PFSK-1 (cell line): ENCODE results near the gene SPARC.

Experiments
- FOXP2 ChIP-seq: optimal IDR thresholded peaks from 2 replicates; pipeline ENCODE3; 2011; ENCODE audit warnings: borderline replicate concordance, control low read depth, inconsistent platforms; ENCODE audit not compliant: insufficient read depth; ENCODE audit errors: extremely low read length, extremely low read depth
- POLR2AphosphoS5 ChIP-seq: IDR thresholded peaks from 2 replicates; pipeline ENCODE4 v1.6.1; 2012; ENCODE audit warnings: low read depth, mild to moderate bottlenecking, control low read depth, low read length, moderate library complexity
- REST ChIP-seq, 2 experiments: IDR thresholded peaks; 2 replicates each; pipeline versions ENCODE4 v1.6.1 to v1.8.0; 2011 to 2012; ENCODE audit warnings: low read depth in 2 of 2, low read length in 2 of 2, control low read depth in 1 of 2, inconsistent platforms in 1 of 2, mild to moderate bottlenecking in 1 of 2, moderate library complexity in 1 of 2; ENCODE audit not compliant: insufficient read depth in 1 of 2
- SIN3A ChIP-seq: IDR thresholded peaks from 2 replicates; pipeline ENCODE4 v1.6.1; 2012; ENCODE audit warnings: mild to moderate bottlenecking, low read length, moderate library complexity, borderline replicate concordance; ENCODE audit not compliant: insufficient read depth
- TAF1 ChIP-seq: IDR thresholded peaks from 2 replicates; pipeline ENCODE4 v1.6.1; 2012; ENCODE audit warnings: low read length, control low read depth, borderline replicate concordance; ENCODE audit not compliant: insufficient read depth

The SPARC gene

DNA sequence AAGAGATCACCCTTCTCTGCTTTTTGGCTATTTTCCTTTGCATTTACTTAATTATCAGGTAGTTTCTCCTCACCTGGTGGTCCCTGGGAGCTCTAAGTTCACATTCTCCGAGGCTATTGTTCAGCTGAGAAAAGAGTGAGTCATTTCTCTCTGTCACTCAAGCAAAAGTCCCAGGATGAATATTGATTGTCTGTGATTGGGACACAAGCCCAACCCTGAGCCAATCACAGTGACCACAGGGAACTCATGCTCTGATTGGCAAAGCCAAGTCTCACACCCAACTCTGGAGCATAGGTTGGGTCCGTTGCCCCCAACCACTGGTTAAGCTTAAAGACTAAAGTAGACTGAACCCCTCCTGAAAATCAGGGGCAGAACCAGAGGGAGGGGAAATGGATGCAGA lies 67.8 kb downstream of the SPARC start:
- TF ChIP-seq REST (IDR thresholded peaks at IDR 0.05; ENCODE audit: insufficient read depth in 1 of 2, low read depth in 2 of 2, low read length in 2 of 2), result no peak
- no peak for TF ChIP-seq SIN3A
- TF ChIP-seq POLR2AphosphoS5, result no peak
- TF ChIP-seq FOXP2, result no peak
- no peak for TF ChIP-seq TAF1

DNA sequence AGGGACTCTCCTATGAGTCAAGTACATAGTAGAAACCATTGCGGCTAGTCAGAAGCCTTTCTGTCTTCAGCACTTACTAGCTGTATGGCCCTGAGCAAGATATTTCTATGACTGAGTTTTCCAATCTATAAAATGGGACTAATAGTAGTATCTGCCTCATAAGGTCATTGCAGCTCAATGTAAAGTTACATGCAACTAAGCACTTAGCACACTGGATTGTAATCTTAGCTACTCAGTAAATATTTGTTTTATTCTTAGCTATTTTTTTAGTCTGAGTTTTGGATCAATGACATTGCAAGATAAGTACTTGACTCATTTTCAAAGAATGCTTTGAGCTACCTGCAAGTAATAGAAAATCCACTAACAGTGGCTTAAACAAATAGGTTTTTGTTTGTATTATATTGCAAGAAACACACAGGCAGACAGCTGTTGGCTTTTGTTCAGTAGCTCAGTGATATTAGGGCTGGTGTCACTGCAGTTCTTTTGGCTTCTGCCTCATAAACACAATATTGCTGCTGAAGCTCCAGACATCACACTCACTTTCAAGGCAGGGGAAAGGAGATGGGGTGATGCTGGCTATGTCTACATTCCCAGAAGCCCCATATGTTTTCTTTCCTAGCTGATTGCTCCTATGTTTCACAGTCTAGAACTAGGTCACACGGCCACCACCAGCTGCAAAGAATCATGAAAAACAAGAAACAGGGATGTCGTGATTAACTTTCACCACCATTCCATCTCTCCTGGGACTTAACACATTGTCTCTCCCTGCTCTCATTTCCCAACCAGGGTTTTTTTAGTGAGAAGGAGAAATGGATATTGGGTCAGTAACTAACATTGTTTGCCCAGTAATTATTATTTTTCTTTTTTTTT lies 68.6 kb downstream of the SPARC start:
- TF ChIP-seq REST (IDR thresholded peaks at IDR 0.05; ENCODE audit: insufficient read depth in 1 of 2, low read depth in 2 of 2, low read length in 2 of 2) (no peak), FOXP2 (no peak), TAF1 (no peak), SIN3A (no peak), POLR2AphosphoS5 (no peak)

GRCh38 chr5:151617383-151617840 lies 69.3 kb downstream of the SPARC start:
- TF ChIP-seq SIN3A (no peak), TAF1 (no peak), POLR2AphosphoS5 (no peak), REST (IDR thresholded peaks at IDR 0.05; ENCODE audit: insufficient read depth in 1 of 2, low read depth in 2 of 2, low read length in 2 of 2) (no peak), FOXP2 (no peak)

GRCh38 chr5:151615431-151615830 lies 71.3 kb downstream of the SPARC start:
- TF ChIP-seq REST (IDR thresholded peaks at IDR 0.05; ENCODE audit: insufficient read depth in 1 of 2, low read depth in 2 of 2, low read length in 2 of 2) (no peak), SIN3A (no peak), POLR2AphosphoS5 (no peak), FOXP2 (no peak)

GRCh38 chr5:151614565-151614964 lies 72.2 kb downstream of the SPARC start:
- TF ChIP-seq POLR2AphosphoS5 (no peak), REST (IDR thresholded peaks at IDR 0.05; ENCODE audit: insufficient read depth in 1 of 2, low read depth in 2 of 2, low read length in 2 of 2) (no peak), FOXP2 (no peak), SIN3A (no peak), TAF1 (no peak)
